Skeletal muscle satellite cell (primary cell): ENCODE data around the gene TBX10.
"Not testable (repeated sequence)": the region's sequence is repeated elsewhere in the genome, so short reads cannot be mapped to it uniquely, and the experiment has no call there.

Source experiments
- H3K27me3 ChIP-seq: 2 replicates; pipeline ENCODE4 v1.7.0; 2013; ENCODE audit warnings: low read length; ENCODE audit not compliant: control insufficient read depth, insufficient read depth
- H3K36me3 ChIP-seq: 2 replicates; pipeline ENCODE4 v1.7.0; 2013; ENCODE audit warnings: mild to moderate bottlenecking, control low read depth, low read length; ENCODE audit not compliant: insufficient read depth
- H3K4me1 ChIP-seq: 2 replicates; pipeline ENCODE4 v1.7.0; 2013; ENCODE audit warnings: low read length; ENCODE audit not compliant: control insufficient read depth, insufficient read depth
- H3K4me2 ChIP-seq: 2 replicates; pipeline ENCODE4 v1.7.0; 2013; ENCODE audit warnings: mild to moderate bottlenecking, low read length
- H3K4me3 ChIP-seq: 2 replicates; pipeline ENCODE4 v1.7.0; 2013; ENCODE audit warnings: low read length
- H3K9ac ChIP-seq: 2 replicates; pipeline ENCODE4 v1.7.0; 2013; ENCODE audit warnings: mild to moderate bottlenecking, low read depth, low read length, moderate library complexity
- H3K9me3 ChIP-seq: replicated peaks from 2 replicates; pipeline ENCODE4 v1.7.0; 2013; ENCODE audit warnings: mild to moderate bottlenecking, control low read depth, low read length

Gene TBX10

GRCh38 chr11:67622905-67623304, 16.7 kb downstream of the TBX10 start:
- not testable (repeated sequence) for H3K36me3 ChIP-seq, H3K4me2 ChIP-seq, H3K9me3 ChIP-seq, H3K9ac ChIP-seq, H3K27me3 ChIP-seq, H3K4me3 ChIP-seq, H3K4me1 ChIP-seq

- H3K4me2 ChIP-seq, H3K9me3 ChIP-seq, H3K4me1 ChIP-seq, H3K4me3 ChIP-seq, H3K36me3 ChIP-seq, H3K9ac ChIP-seq: not testable (repeated sequence)
- H3K27me3 ChIP-seq, result peaks cover 10% of the 10 kb centered on the region
These were observed 17.6 kb downstream of the TBX10 start for GRCh38 chr11:67621928-67622327.

GRCh38 chr11:67620621-67621020, 18.9 kb downstream of the TBX10 start:
- not testable (repeated sequence) for H3K4me3 ChIP-seq, H3K4me1 ChIP-seq, H3K9me3 ChIP-seq, H3K4me2 ChIP-seq, H3K36me3 ChIP-seq, H3K9ac ChIP-seq
- peaks cover 22% of the 10 kb centered on the region for H3K27me3 ChIP-seq

- H3K27me3 ChIP-seq, result peaks cover 27% of the 10 kb centered on the region
- not testable (repeated sequence) for H3K4me3 ChIP-seq, H3K4me2 ChIP-seq, H3K9me3 ChIP-seq, H3K9ac ChIP-seq, H3K4me1 ChIP-seq, H3K36me3 ChIP-seq
These were observed 19.6 kb downstream of the TBX10 start for GRCh38 chr11:67619683-67620618.

- H3K9ac ChIP-seq, H3K4me2 ChIP-seq, H3K36me3 ChIP-seq, H3K4me3 ChIP-seq, H3K4me1 ChIP-seq, H3K9me3 ChIP-seq: not testable (repeated sequence)
- H3K27me3 ChIP-seq, result peaks cover 27% of the 10 kb centered on the region
These were observed 20.5 kb downstream of the TBX10 start for GRCh38 chr11:67618901-67619659.

- H3K4me2 ChIP-seq, result no peak overlapping the region
- H3K9ac ChIP-seq, result no peak overlapping the region
- no peak overlapping the region for H3K4me3 ChIP-seq
- H3K9me3 ChIP-seq, result no peaks in the 10 kb centered on the region
- H3K4me1 ChIP-seq, result peaks cover 5% of the 10 kb centered on the region
- H3K27me3 ChIP-seq, result peaks cover 27% of the 10 kb centered on the region
- H3K36me3 ChIP-seq, result no peaks in the 10 kb centered on the region
These were observed 22.2 kb downstream of the TBX10 start for GRCh38 chr11:67617243-67617953.

GRCh38 chr11:67616431-67617242, 22.9 kb downstream of the TBX10 start:
- Histone ChIP-seq H3K4me2 (no peak overlapping the region), H3K9ac (no peak overlapping the region), H3K4me3 (no peak overlapping the region), H3K4me1 (peaks cover 5% of the 10 kb centered on the region), H3K36me3 (peaks cover 3% of the 10 kb centered on the region), H3K27me3 (peaks cover 27% of the 10 kb centered on the region), H3K9me3 (no peaks in the 10 kb centered on the region)

- Histone ChIP-seq H3K9me3 (no peaks in the 10 kb centered on the region), H3K9ac (no peak overlapping the region), H3K4me2 (no peak overlapping the region), H3K36me3 (peaks cover 6% of the 10 kb centered on the region), H3K27me3 (peaks cover 27% of the 10 kb centered on the region), H3K4me1 (peaks cover 5% of the 10 kb centered on the region), H3K4me3 (no peak overlapping the region)
These were observed 23.7 kb downstream of the TBX10 start for GRCh38 chr11:67615728-67616430.

- Histone ChIP-seq H3K4me1 (peaks cover 5% of the 10 kb centered on the region), H3K9me3 (no peaks in the 10 kb centered on the region), H3K9ac (no peak overlapping the region), H3K27me3 (peaks cover 27% of the 10 kb centered on the region), H3K4me3 (no peak overlapping the region), H3K36me3 (peaks cover 10% of the 10 kb centered on the region), H3K4me2 (no peak overlapping the region)
These were observed 24.5 kb downstream of the TBX10 start for GRCh38 chr11:67614730-67615714.
